Measurements from ENCODE around the gene SYNDIG1.

- TF ChIP-seq CTCF (conservative IDR thresholded peaks at IDR 0.05; ENCODE audit: low read length) (no peak), EZH2phosphoT487 (IDR thresholded peaks at IDR 0.05; ENCODE audit: borderline replicate concordance, low read depth, low read length) (no peak)
Measured at GRCh38 chr20:24566656-24567055, 97.2 kb downstream of the SYNDIG1 start.
